Esophagus squamous epithelium (tissue), 4 donors: ENCODE data around the gene OGFOD2.

Source experiments
- CTCF ChIP-seq, 6 experiments: fragments of 450-650 bp in 4 of 6; fragments of 200-600 bp in 2 of 6; sonication (generic) in 2 of 6; IDR thresholded peaks; one replicate each; pipeline ENCODE4 v1.5.1; 2016 to 2019; ENCODE audit warnings: antibody characterized with exemption in 6 of 6, mild to moderate bottlenecking in 4 of 6, moderate library complexity in 4 of 6
- POLR2A ChIP-seq, 4 donors: fragments of 450-650 bp; IDR thresholded peaks; one replicate each; pipeline ENCODE4 v1.6.1; 2017; ENCODE audit warnings: antibody characterized with exemption in 4 of 4, mild to moderate bottlenecking in 4 of 4, moderate library complexity in 3 of 4

- TF ChIP-seq CTCF (IDR thresholded peaks at IDR 0.05) (no peak), POLR2A (IDR thresholded peaks at IDR 0.05) (no peak)
Measured at GRCh38 chr12:123006977-123007376, 31.9 kb downstream of the OGFOD2 start.
